Spleen (tissue), 7 donors: ENCODE data around the gene RHOC.
A peak's percentile ranks its signal among the peaks of the same experiment; 100 is the strongest.

Experiments
- POLR2A ChIP-seq, 3 donors: fragments of 450-650 bp; IDR thresholded peaks; one replicate each; pipeline ENCODE4 v1.5.1; 2017; ENCODE audit warnings: antibody characterized with exemption in 3 of 3, mild to moderate bottlenecking in 1 of 3
- POLR2AphosphoS5 ChIP-seq, 3 donors: sonication (generic); formaldehyde crosslinking; IDR thresholded peaks; one replicate each; pipeline ENCODE4 v1.5.1; 2017; ENCODE audit warnings: antibody characterized with exemption in 3 of 3
- TF ChIP-seq, protein P1 (sequence below), 11 experiments: fragments of 200-600 bp in 7 of 11; fragments of 450-650 bp in 4 of 11; sonication (generic) in 4 of 11; IDR thresholded peaks in 8 of 11; conservative IDR thresholded peaks in 3 of 11; 1 replicate in 7 of 11; 2 replicates in 4 of 11; pipeline versions ENCODE4 v1.4.0 to v1.8.0; 2016 to 2021; ENCODE audit warnings: antibody characterized with exemption in 11 of 11, inconsistent platforms in 4 of 11, mild to moderate bottlenecking in 1 of 11
- donor health status: DM: no; HTN: no; CAD: no; lungs with moderate emphysema.
- donor health status: DM: no; HTN: no; CAD: no.
- donor health status: DM: no; HTN: no; CAD: no.

DNA sequence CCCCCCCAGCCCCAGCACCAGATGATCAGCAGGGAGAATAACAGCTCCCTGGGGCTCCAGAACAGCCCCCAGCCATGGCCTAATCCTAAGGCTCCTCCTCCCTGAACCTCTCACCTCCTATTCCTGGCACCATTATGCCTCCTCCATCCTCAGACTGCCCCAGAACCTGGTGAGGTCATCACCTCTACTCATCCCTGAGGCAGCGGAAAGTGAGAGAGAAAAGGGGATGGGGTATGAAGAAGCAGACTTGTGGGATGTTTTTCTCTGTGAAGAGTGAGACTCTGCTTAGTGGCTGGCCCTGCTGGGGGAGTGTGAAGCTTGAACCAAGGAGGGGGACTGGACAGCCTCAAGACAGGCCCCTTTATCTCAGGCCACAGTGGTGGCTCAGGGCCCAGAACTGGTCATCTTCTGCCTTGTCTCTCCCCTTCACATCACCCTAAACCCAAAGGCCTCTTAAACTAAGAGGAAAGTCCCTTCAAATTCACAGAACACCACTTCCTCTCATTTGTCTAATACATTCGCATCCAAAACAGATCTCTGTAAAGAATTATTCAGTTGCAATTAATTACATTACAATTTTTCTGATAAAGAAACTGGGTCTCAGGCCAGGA lies 10.4 kb upstream of the RHOC start:
- TF ChIP-seq POLR2A (IDR thresholded peaks at IDR 0.05) = no peak
- TF ChIP-seq, protein P1, sequence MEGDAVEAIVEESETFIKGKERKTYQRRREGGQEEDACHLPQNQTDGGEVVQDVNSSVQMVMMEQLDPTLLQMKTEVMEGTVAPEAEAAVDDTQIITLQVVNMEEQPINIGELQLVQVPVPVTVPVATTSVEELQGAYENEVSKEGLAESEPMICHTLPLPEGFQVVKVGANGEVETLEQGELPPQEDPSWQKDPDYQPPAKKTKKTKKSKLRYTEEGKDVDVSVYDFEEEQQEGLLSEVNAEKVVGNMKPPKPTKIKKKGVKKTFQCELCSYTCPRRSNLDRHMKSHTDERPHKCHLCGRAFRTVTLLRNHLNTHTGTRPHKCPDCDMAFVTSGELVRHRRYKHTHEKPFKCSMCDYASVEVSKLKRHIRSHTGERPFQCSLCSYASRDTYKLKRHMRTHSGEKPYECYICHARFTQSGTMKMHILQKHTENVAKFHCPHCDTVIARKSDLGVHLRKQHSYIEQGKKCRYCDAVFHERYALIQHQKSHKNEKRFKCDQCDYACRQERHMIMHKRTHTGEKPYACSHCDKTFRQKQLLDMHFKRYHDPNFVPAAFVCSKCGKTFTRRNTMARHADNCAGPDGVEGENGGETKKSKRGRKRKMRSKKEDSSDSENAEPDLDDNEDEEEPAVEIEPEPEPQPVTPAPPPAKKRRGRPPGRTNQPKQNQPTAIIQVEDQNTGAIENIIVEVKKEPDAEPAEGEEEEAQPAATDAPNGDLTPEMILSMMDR (IDR thresholded peaks at IDR 0.05 in 8 of 11, conservative IDR thresholded peaks at IDR 0.05 in 3 of 11) = peak in 1 of 11 experiments; percentile 17
- TF ChIP-seq POLR2AphosphoS5 (IDR thresholded peaks at IDR 0.05) = no peak
